ENCODE data around the gene BMI1. TPM values are rescaled to one million over a fixed set of nuclear protein-coding genes. Genes with fewer than 3 reads are reported as not detected.

BMI1 gene
- total RNA-seq, 1 donor from 2014 or later = 62.1 TPM

GRCh38 chr10:22340329-22341189 lies 19.7 kb downstream of the BMI1 start:
- peaks cover 4% of the 10 kb centered on the region for H3K4me1 Mint-ChIP-seq (ENCODE audit: low read depth)
- DNase-seq (ENCODE audit: low spot score, unreplicated experiment) = peak; percentile 63
- H3K9me3 Mint-ChIP-seq (ENCODE audit: low read depth) = no peaks in the 10 kb centered on the region
- H3K36me3 Mint-ChIP-seq (ENCODE audit: insufficient read depth) = no peaks in the 10 kb centered on the region
- H3K27ac Mint-ChIP-seq = peak overlapping the region; percentile 95
- TF ChIP-seq CTCF (IDR thresholded peaks at IDR 0.05; ENCODE audit: unreplicated experiment) = no peak
- H3K4me3 Mint-ChIP-seq (ENCODE audit: low read depth) = peak overlapping the region; percentile 83
- H3K27me3 Mint-ChIP-seq = peaks cover 78% of the 10 kb centered on the region

- peaks cover 82% of the 10 kb centered on the region for H3K27me3 Mint-ChIP-seq
- DNase-seq (ENCODE audit: low spot score, unreplicated experiment) = peak; percentile 42
- H3K27ac Mint-ChIP-seq = peak overlapping the region; percentile 91
These were observed 20.5 kb downstream of the BMI1 start for GRCh38 chr10:22341190-22341925.

GRCh38 chr10:22341926-22342196 lies 21.0 kb downstream of the BMI1 start:
- Mint-ChIP-seq H3K9me3 (ENCODE audit: low read depth) (no peaks in the 10 kb centered on the region), H3K27me3 (peaks cover 83% of the 10 kb centered on the region)
- no peak for DNase-seq (ENCODE audit: low spot score, unreplicated experiment)

More at GRCh38 chr10:22341190-22341925, 20.5 kb downstream of the BMI1 start:
- no peak for TF ChIP-seq CTCF (IDR thresholded peaks at IDR 0.05; ENCODE audit: unreplicated experiment)
- H3K9me3 Mint-ChIP-seq (ENCODE audit: low read depth) = no peaks in the 10 kb centered on the region
- H3K36me3 Mint-ChIP-seq (ENCODE audit: insufficient read depth) = no peaks in the 10 kb centered on the region
- peaks cover 4% of the 10 kb centered on the region for H3K4me1 Mint-ChIP-seq (ENCODE audit: low read depth)
- H3K4me3 Mint-ChIP-seq (ENCODE audit: low read depth) = peak overlapping the region; percentile 76

GRCh38 chr10:22342421-22342820 lies 21.5 kb downstream of the BMI1 start:
- Mint-ChIP-seq H3K4me1 (ENCODE audit: low read depth) (peaks cover 4% of the 10 kb centered on the region), H3K4me3 (ENCODE audit: low read depth) (no peak overlapping the region), H3K27ac (no peak overlapping the region), H3K9me3 (ENCODE audit: low read depth) (no peaks in the 10 kb centered on the region), H3K27me3 (peaks cover 81% of the 10 kb centered on the region), H3K36me3 (ENCODE audit: insufficient read depth) (no peaks in the 10 kb centered on the region)
- no peak for TF ChIP-seq CTCF (IDR thresholded peaks at IDR 0.05; ENCODE audit: unreplicated experiment)
- no peak for DNase-seq (ENCODE audit: low spot score, unreplicated experiment)

More at GRCh38 chr10:22341926-22342196, 21.0 kb downstream of the BMI1 start:
- TF ChIP-seq CTCF (IDR thresholded peaks at IDR 0.05; ENCODE audit: unreplicated experiment) = no peak
- no peaks in the 10 kb centered on the region for H3K36me3 Mint-ChIP-seq (ENCODE audit: insufficient read depth)
- H3K4me3 Mint-ChIP-seq (ENCODE audit: low read depth) = no peak overlapping the region
- H3K27ac Mint-ChIP-seq = no peak overlapping the region
- H3K4me1 Mint-ChIP-seq (ENCODE audit: low read depth) = peaks cover 4% of the 10 kb centered on the region

- Mint-ChIP-seq H3K4me1 (ENCODE audit: low read depth) (peaks cover 4% of the 10 kb centered on the region), H3K4me3 (ENCODE audit: low read depth) (no peak overlapping the region), H3K27ac (no peak overlapping the region), H3K36me3 (ENCODE audit: insufficient read depth) (no peaks in the 10 kb centered on the region), H3K9me3 (ENCODE audit: low read depth) (no peaks in the 10 kb centered on the region), H3K27me3 (peaks cover 77% of the 10 kb centered on the region)
- no peak for DNase-seq (ENCODE audit: low spot score, unreplicated experiment)
- no peak for TF ChIP-seq CTCF (IDR thresholded peaks at IDR 0.05; ENCODE audit: unreplicated experiment)
These were observed 22.8 kb downstream of the BMI1 start for GRCh38 chr10:22343731-22344130.
